CD14-positive monocyte (primary cell): ENCODE results near the gene SEC16A. TPM values are rescaled to one million over a fixed set of nuclear protein-coding genes. Genes with fewer than 3 reads are reported as not detected.

Source experiments
- DNase-seq, 3 donors: peaks; one replicate each; pipeline ENCODE4 v3.0.0-alpha.2; 2011 to 2022
- H2AFZ ChIP-seq: 2 replicates; pipeline ENCODE4 v1.6.0; 2012; ENCODE audit warnings: mild to moderate bottlenecking, low read depth, low read length, inconsistent platforms; ENCODE audit not compliant: insufficient read depth, poor library complexity, severe bottlenecking
- H3K27ac ChIP-seq, 2 donors: 1 replicate in 1 of 2; 2 replicates in 1 of 2; pipeline ENCODE4 v1.5.1; 2012 to 2013; ENCODE audit warnings: low read length in 2 of 2, control low read depth in 1 of 2, inconsistent platforms in 1 of 2, low read depth in 1 of 2, mild to moderate bottlenecking in 1 of 2
- H3K27me3 ChIP-seq, 2 donors: one replicate each; pipeline versions ENCODE4 v1.6.0 to v1.6.1; 2011 to 2013; ENCODE audit warnings: low read length in 2 of 2; ENCODE audit not compliant: control insufficient read depth in 2 of 2, insufficient read depth in 2 of 2
- H3K36me3 ChIP-seq, 2 donors: replicated peaks in 1 of 2; 1 replicate in 1 of 2; 2 replicates in 1 of 2; pipeline versions ENCODE4 v1.5.1 to v1.6.1; 2012 to 2013; ENCODE audit warnings: low read length in 2 of 2, control low read depth in 1 of 2, inconsistent platforms in 1 of 2, mild to moderate bottlenecking in 1 of 2; ENCODE audit not compliant: insufficient read depth in 2 of 2, control insufficient read depth in 1 of 2
- H3K4me1 ChIP-seq, 2 donors: 1 replicate in 1 of 2; 2 replicates in 1 of 2; pipeline versions ENCODE4 v1.5.1 to v1.6.1; 2012 to 2013; ENCODE audit warnings: low read length in 2 of 2, control low read depth in 1 of 2, inconsistent platforms in 1 of 2, mild to moderate bottlenecking in 1 of 2, moderate library complexity in 1 of 2; ENCODE audit not compliant: insufficient read depth in 2 of 2, control insufficient read depth in 1 of 2
- H3K4me2 ChIP-seq: replicated peaks from 2 replicates; pipeline ENCODE3; 2012; ENCODE audit warnings: low read length, moderate library complexity, mild to moderate bottlenecking; ENCODE audit not compliant: poor library complexity, severe bottlenecking; ENCODE audit errors: extremely low read depth
- H3K4me3 ChIP-seq, 3 experiments: fragments of 200-600 bp in 1 of 3; sonication (generic) in 1 of 3; replicated peaks in 1 of 3; 1 replicate in 2 of 3; 2 replicates in 1 of 3; pipeline ENCODE4 v1.5.1; 2011 to 2013; ENCODE audit warnings: low read length in 3 of 3, mild to moderate bottlenecking in 3 of 3, control low read depth in 2 of 3, low read depth in 2 of 3, inconsistent platforms in 1 of 3, moderate library complexity in 1 of 3
- H3K79me2 ChIP-seq: 2 replicates; pipeline ENCODE4 v1.6.0; 2012; ENCODE audit warnings: mild to moderate bottlenecking, control low read depth, inconsistent platforms, low read length, moderate library complexity; ENCODE audit not compliant: insufficient read depth
- H3K9ac ChIP-seq: 2 replicates; pipeline ENCODE4 v1.6.0; 2017; ENCODE audit warnings: low read length, mild to moderate bottlenecking; ENCODE audit not compliant: insufficient read depth, poor library complexity, severe bottlenecking
- H3K9me3 ChIP-seq, 2 donors: replicated peaks in 1 of 2; 1 replicate in 1 of 2; 2 replicates in 1 of 2; pipeline versions ENCODE4 v1.5.1 to v1.6.1; 2012 to 2013; ENCODE audit warnings: low read length in 2 of 2, control low read depth in 1 of 2; ENCODE audit not compliant: control insufficient read depth in 1 of 2, insufficient read depth in 1 of 2
- H4K20me1 ChIP-seq: 2 replicates; pipeline ENCODE4 v1.6.0; 2012; ENCODE audit warnings: mild to moderate bottlenecking, low read length, control low read depth, moderate library complexity; ENCODE audit not compliant: insufficient read depth
- H3K27ac Mint-ChIP-seq, 7 donors: one replicate each; pipeline ENCODE4 v1.8.0; 2020; ENCODE audit warnings: mild to moderate bottlenecking in 7 of 7, mixed read lengths in 7 of 7, moderate library complexity in 6 of 7, inconsistent platforms in 2 of 7
- H3K27me3 Mint-ChIP-seq, 3 donors: one replicate each; pipeline ENCODE4 v1.8.0; 2021 to 2022; ENCODE audit warnings: low read depth in 3 of 3, mild to moderate bottlenecking in 3 of 3, mixed read lengths in 3 of 3, moderate library complexity in 3 of 3, inconsistent platforms in 1 of 3
- H3K36me3 Mint-ChIP-seq, 2 donors: one replicate each; pipeline ENCODE4 v1.8.0; 2020; ENCODE audit warnings: mixed read lengths in 2 of 2, inconsistent platforms in 1 of 2, mild to moderate bottlenecking in 1 of 2
- H3K4me1 Mint-ChIP-seq: one replicate; pipeline ENCODE4 v1.8.0; 2020; ENCODE audit warnings: mild to moderate bottlenecking, mixed read lengths
- H3K4me3 Mint-ChIP-seq, 2 donors: one replicate each; pipeline ENCODE4 v1.8.0; 2020; ENCODE audit warnings: mild to moderate bottlenecking in 2 of 2, mixed read lengths in 2 of 2, moderate library complexity in 1 of 2
- H3K9me3 Mint-ChIP-seq, 7 donors: one replicate each; pipeline ENCODE4 v1.8.0; 2020 to 2022; ENCODE audit warnings: mixed read lengths in 7 of 7, mild to moderate bottlenecking in 6 of 7, moderate library complexity in 6 of 7, inconsistent platforms in 2 of 7
- WGBS: methylation state at CpG from one replicate; pipeline ENCODE4 v1.1.5; 2013; ENCODE audit warnings: missing lambda C conversion rate; ENCODE audit not compliant: insufficient coverage; 5-methylcytosine and 5-hydroxymethylcytosine counted together
- intact Hi-C, 2 donors: fragments of 100-400 bp; cut with micrococcal nuclease; formaldehyde crosslinking; loops; one replicate each; pipeline versions ENCODE4 v1.15.0 to v1.15.1; 2023
- polyA plus RNA-seq, 3 donors: library from polyadenylated mRNA; depleted of rRNA in 1 of 3; unstranded in 2 of 3; stranded (reverse) in 1 of 3; fragments of 300-500 nt in 2 of 3; fragments of >200 nt in 1 of 3; fragmentation: Illumina TruSeq in 2 of 3; gene quantifications; 1 replicate in 2 of 3; 2 replicates in 1 of 3; pipeline ENCODE4 v1.2.3, GENCODE V29; 2012 to 2021
- TF ChIP-seq, protein P1 (sequence below): fragments of 200-600 bp; IDR thresholded peaks from one replicate; pipeline ENCODE4 v1.8.0; 2022; ENCODE audit warnings: antibody characterized with exemption, mild to moderate bottlenecking

SEC16A gene
- polyA plus RNA-seq, 3 donors: 11.1 to 36.8 (median 19.1) TPM

DNA sequence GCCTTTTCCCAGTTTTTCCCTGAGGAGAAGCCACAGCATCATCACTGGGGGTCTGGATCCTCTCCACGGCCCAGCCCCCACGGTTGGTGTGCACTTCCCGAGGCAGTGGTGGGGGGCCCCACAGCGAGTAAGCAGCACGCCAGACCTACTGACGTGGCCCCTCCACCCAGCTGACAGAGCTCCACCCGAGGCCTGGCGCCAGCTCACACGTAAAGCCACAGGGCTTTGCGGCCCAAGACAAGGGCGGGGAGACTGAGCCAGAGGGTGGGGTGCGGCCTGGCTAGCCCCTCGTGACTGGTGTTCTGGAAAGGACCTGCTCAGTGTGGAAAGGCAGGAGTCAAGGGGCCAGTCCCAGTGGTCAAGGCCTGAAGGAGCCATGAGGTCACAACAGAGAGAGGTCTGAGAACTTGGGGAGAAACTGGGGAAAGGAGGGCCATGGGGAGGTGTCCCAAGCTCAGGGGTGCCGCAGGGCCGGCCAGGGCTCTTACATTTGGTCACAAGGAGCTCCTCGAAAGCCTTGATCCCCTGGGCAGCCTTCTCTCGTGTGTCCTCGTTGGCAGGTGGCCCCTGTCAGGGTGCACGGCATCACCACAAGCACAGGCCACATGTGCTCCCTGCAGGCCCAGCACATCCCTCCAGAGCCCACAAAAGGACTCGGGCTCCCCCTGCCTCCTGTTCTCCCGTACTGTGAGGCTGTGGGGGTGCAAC, 88.4 kb downstream of the SEC16A start:
- no peak overlapping the region for H3K4me3 Mint-ChIP-seq
- Histone ChIP-seq H2AFZ (no peak overlapping the region), H3K27me3 (no peaks in the 10 kb centered on the region), H3K4me3 (no peak overlapping the region), H3K9ac (no peak overlapping the region), H3K27ac (no peak overlapping the region), H3K9me3 (no peaks in the 10 kb centered on the region), H3K4me1 (peaks cover 10% of the 10 kb centered on the region in 2 donors), H4K20me1 (peaks cover 13% of the 10 kb centered on the region), H3K4me2 (no peak overlapping the region), H3K36me3 (peaks cover 64 to 76% of the 10 kb centered on the region in 2 donors), H3K79me2 (peaks cover 14% of the 10 kb centered on the region)
- no peaks in the 10 kb centered on the region for H3K9me3 Mint-ChIP-seq
- H3K36me3 Mint-ChIP-seq: peaks cover 59 to 85% of the 10 kb centered on the region in 2 donors
- H3K27ac Mint-ChIP-seq: peak overlapping the region in 1 of 7 donors; percentile 51
- peaks cover 0 to 4% (median 0%) of the 10 kb centered on the region in 3 donors for H3K27me3 Mint-ChIP-seq
- TF ChIP-seq, protein P1, sequence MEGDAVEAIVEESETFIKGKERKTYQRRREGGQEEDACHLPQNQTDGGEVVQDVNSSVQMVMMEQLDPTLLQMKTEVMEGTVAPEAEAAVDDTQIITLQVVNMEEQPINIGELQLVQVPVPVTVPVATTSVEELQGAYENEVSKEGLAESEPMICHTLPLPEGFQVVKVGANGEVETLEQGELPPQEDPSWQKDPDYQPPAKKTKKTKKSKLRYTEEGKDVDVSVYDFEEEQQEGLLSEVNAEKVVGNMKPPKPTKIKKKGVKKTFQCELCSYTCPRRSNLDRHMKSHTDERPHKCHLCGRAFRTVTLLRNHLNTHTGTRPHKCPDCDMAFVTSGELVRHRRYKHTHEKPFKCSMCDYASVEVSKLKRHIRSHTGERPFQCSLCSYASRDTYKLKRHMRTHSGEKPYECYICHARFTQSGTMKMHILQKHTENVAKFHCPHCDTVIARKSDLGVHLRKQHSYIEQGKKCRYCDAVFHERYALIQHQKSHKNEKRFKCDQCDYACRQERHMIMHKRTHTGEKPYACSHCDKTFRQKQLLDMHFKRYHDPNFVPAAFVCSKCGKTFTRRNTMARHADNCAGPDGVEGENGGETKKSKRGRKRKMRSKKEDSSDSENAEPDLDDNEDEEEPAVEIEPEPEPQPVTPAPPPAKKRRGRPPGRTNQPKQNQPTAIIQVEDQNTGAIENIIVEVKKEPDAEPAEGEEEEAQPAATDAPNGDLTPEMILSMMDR: no peak
- no peak for DNase-seq
- WGBS: 96% methylated on average over 21 of the region's 21 CpGs
- intact Hi-C loops: no loop called here
- peaks cover 12% of the 10 kb centered on the region for H3K4me1 Mint-ChIP-seq

DNA sequence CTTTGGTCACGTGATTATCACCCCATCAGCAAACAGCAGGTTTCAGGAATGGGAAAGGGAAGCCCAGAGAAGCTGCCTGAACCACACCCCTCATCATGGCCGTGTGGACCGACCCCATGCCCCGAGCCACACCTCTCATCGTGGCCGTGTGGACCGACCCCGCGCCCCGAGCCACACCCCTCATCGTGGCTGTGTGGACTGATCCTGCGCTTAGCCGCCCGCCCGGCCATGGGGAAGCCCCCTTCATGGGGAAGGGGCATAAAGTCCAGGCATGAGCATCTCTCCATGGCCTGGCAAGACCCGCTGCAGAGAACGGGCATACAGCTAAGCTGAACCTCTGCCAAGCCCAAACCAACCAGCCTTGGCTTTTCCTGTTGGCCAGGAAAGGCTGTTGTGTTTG, 89.3 kb downstream of the SEC16A start:
- Mint-ChIP-seq H3K4me3 (no peak overlapping the region), H3K4me1 (peaks cover 3% of the 10 kb centered on the region), H3K27me3 (peaks cover 0 to 4% (median 0%) of the 10 kb centered on the region in 3 donors), H3K27ac (no peak overlapping the region), H3K9me3 (no peaks in the 10 kb centered on the region), H3K36me3 (peaks cover 66 to 93% of the 10 kb centered on the region in 2 donors)
- H3K27ac ChIP-seq: no peak overlapping the region
- no peak for DNase-seq
- WGBS: 97% methylated on average over 15 of the region's 17 CpGs
- intact Hi-C loops: no loop called here
- H3K4me1 ChIP-seq: peaks cover under 1% of the 10 kb centered on the region in 2 donors
- H3K79me2 ChIP-seq: peaks cover 4% of the 10 kb centered on the region
- TF ChIP-seq, protein P1: no peak
- no peak overlapping the region for H3K9ac ChIP-seq
- H4K20me1 ChIP-seq: peaks cover 4% of the 10 kb centered on the region
- no peaks in the 10 kb centered on the region for H3K9me3 ChIP-seq
- no peak overlapping the region for H3K4me3 ChIP-seq
- no peaks in the 10 kb centered on the region for H3K27me3 ChIP-seq
- no peak overlapping the region for H3K4me2 ChIP-seq
- peaks cover 72 to 85% of the 10 kb centered on the region in 2 donors for H3K36me3 ChIP-seq
- H2AFZ ChIP-seq: no peak overlapping the region
